ENCODE data around the gene CUL5.

CUL5 gene

DNA sequence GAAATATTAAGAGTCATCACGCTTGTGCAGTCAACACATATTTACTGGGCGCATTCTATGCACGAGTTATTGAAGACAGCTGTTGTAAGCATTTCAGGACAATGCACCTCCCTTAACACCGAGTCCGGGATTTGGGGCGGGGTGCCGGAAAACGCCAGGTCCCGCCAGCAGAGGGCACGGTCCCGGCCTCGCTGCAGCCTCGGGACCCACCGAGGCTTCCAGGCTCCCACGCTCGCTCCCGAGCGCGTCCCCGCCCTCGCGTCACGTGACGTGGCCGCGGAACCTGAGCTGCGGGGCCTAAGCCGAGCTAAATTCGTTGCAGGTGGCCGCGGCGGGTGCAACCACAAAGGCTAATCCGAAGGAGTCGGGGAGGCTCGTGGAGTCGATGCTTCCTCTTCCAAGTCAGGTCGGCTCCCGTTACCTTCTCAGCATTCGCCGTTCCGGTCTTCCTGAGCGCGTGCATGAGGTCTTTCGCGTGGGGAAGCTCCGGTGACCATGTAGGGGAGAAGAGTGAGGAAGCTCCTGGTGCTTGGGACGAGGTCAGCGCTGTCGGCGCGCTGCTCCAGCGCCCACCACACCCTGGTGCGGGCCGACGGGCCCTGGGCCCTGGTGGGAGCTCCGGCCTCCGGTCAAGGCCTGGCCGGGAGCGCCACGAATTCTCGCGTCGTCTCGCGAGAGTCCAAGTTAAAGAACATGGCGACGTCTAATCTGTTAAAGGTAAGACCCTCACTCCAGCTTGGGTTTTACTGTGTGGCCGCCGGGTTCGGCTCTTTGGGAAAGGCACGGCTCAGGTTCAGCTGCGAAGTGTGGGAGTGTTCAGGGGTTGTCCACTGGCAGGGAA, at the start of gene CUL5:
Gene CUL5, plus strand, starts transcription at position 243 of the 841 bp plus-strand sequence. Its CDS starts 451 bp downstream, at position 694.
- DNase-seq = peak; percentile 95

DNA sequence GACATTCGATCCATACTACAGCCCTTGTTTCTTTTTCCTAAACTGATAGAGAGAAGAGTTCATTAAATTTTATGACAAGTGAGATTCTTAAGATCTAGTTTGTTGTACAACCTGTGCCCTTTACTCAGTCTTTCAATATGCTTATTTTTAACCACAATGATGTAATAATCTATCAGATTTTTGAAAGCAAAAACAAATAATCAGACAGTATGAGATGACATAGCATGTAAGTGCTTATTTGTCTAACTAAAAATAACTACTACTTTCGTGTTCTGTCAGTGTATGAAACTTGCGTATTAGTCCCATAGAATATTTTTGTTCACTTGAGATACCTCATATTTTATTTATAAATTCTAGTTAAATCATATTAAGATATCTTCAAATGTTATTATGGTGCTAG, 47.2 kb upstream of the CUL5 start:
- DNase-seq = no peak

DNA sequence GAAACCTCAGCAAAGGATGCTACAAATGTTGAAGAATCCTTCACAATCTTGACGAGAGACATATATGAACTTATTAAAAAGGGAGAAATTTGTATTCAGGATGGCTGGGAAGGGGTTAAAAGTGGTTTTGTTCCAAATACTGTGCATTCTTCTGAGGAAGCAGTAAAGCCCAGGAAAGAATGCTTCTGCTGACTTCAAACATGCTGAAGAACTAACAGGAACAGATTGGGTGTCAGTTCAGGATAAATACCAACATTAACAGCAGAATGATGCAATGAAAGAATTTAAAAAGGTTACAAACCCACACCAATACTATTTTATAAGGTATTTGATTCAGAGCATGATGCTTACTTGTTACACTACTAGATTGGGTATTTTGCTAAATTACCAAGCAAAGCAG, 46.5 kb upstream of the CUL5 start:
- DNase-seq = no peak

DNA sequence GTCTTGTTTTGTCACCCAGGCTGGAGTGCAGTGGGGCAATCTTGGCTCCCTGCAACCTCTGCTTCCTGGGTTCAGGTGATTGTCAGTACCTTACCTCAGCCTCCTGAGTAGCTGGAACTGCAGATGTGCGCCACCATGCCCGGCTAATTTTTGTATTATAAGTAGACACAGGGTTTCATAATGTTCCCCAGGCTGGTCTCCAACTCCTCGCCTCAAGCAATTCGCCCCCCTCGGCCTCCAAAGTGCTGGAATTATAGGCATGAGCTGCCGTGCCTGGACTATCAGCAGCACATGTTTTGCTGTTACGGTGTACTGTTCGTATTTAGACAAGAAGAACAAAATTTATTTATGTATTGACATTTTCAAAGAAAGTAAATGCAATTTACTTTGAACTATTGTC, 45.6 kb upstream of the CUL5 start:
- no peak for DNase-seq

DNA sequence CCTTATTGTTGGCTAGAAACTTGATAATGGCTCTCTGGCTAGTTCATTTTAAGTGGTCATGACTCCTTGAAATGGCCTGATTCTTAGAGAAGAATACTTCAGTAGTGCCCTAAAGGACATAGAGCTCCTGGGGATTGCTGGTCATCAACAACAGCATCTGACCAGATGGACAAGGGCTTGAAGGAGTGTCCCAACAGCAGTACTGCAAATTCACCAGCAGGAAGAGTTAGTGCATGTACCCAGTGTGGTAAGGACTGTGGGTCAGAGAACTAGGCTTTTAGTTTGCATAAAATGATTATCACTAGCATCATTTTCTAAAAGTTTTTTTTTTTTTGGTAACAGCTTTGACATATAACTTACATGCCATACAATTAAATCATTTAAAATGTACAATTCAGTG, 39.5 kb upstream of the CUL5 start:
- no peak for DNase-seq

DNA sequence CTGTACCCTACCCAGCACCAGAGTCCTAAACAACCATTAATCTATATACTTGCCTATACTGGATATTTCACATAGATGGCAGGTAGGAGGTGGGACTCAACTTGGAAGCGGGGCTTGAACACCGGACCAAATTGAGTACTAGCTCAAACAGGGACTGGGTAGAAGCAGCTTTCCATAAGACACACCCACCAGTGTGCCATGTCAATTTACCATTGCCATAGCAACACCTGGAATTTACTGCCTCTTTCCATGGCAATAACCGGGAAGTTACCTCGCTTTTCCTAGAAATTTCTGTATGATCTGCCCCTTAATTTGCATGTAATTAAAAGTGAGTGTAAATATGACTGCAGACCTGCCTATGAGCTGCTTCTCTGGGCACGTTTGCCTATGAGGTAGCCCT, 38.6 kb upstream of the CUL5 start:
- peak; percentile 71 for DNase-seq

DNA sequence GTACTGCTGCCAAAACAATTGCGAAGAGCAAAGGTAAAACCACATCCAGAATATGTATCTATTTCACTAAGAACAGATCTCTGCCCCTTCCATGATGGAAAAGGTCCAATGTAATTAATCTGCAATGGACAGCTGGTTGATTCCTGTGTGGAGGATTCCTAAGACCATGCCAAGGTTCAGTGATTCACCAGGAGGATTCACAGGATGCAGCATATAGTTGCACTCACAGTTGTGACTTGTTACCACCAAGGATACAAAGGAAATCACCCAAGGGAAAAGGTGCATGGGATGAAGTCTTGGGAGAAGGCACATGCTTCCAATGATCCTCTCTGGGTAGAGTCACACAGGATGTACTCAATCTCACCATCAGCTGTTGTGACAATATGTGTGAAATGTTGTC, 35.1 kb upstream of the CUL5 start:
- no peak for DNase-seq

DNA sequence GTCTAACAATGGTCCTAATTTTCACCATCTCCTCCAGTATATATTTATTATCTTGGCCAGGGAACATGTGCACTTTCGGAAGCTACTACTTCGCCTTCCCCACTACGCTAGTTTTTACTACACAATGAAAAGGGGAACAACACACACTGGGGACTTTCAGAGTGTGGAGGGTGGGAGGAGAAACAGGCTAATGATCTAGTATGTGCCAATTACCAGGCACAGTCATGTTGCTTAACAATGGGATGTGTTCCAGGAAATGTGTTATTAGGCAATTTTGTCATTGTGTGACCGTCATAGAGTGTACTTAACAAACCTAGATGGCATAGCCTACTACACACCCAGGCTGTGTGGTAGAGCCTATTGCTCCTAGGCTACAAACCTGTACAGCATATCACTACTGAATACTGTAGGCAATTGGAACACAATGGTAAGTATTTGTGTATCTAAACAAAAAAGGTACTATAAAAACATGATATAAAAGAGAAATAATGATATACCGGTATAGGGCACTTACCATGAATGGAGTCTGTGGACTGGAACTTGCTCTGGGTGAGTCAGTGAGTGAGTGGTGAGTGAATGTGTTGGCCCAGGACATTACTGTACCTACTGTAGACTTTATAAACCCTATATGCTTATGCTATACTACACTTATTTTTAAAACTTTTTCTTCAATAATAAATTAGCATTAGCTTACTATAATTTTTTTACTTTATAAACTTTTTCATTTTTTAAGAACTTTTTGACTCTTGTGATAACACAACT, 20.1 kb upstream of the CUL5 start:
- no peak for DNase-seq

DNA sequence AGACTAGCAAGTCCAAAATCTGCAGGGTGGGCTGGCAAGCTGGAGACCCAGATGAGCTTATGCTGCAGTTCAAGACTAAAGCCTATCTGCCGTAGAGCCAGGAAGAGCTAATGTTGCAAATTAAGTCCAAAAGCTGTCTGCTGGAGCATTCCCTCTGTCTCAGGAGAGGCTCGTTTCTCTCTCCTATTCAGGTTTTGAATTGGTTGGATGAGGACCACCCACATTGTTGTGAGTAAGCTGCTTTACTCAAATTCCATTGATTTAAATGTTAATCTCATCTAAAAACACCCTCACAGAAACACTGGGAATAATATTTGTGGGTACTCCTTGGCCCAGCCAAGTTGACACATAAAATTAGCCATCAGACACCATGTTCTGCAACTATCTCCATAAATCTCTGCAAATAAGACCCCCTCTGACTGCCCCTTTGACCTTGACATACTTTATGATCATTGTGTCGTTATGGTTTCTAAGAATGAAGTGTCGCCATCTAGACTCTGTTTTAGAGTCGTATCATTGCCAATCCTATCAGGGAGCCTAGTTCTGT, 16.8 kb upstream of the CUL5 start:
- no peak for DNase-seq

DNA sequence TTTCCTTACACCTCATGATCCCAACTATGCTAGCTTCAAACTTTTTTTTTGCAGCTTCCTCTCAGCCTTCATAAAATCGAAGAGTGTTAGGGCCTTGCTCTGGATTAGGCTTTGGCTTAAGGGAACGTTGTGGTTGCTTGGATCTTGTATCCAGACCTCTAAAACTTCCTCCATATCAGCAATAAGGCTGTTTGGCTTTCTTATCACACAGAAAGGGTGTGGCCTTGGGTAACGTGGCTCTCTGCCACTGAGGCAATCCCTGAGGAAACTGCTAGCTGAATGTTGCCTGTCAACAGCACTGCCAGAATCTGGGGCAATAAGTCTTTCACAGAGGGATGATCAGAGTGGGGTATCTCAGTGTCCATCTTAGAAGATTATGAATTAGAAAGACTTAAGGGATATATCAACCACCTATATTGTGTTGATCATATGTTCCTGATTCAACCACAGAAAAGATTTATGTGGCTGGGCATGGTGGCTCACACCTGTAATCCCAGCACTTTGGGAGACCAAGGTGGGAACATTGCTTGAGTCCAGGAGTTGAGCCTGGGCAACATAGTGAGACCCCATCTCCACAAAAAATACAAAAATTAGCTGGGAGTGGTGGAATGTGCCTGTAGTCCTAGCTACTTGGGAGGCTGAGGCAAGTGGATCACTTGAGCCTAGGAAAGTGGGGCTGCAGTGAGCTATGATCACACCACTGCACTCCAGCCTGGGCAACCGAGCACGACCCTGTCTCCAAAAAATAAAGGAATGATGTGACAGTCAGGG, 12.5 kb upstream of the CUL5 start:
- no peak for DNase-seq

DNA sequence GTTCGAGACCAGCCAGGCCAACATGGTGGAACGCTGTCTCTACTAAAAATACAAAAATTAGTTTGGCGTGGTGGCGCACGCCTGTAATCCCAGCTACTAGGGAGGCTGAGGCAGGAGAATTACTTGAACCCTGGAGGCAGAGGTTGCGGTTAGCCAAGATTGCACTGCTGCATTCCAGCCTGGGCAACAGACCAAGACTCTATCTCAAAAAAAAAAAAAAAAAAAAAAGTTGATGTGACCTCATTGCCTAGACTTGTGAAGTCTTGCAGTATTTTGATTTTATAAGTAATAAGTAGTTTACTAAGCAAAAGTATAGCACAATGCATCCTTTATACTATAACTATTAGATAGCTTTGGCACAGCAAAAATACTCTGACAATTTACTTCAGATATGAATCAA, 9.9 kb upstream of the CUL5 start:
- no peak for DNase-seq

DNA sequence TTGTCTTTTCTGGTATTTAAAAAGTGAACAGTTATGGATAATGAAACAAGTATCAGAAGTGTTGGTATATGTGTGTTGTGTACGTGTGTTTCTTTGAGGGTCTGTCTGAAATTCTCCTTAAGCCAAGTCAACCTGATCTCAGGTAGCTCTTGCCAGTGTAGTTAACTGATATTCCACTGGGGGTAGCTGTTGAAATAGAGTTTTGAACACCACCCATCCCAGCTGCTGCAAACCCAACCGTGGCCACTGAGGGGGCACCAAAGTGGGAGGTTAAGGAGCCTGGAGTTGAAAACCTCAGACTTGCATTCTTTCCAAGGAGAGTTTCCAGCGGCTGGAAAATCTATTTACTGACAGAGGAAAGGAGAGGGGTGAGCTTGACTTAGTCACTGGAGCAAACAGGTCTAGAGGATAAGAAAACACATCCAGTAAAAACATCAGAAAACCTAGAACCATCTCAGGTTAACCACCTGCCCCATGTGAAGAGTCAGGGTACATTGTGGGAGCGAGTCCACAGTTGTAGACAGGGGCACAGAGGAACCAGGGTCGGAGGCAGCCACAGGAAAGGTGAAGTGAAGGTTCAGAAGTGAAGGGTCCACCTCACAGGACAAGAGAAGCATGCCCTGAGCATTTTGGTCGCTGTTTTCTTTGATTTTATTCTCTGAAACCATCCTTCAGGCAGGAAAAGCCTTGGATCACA, 8.8 kb upstream of the CUL5 start:
- peak; percentile 50 for DNase-seq

DNA sequence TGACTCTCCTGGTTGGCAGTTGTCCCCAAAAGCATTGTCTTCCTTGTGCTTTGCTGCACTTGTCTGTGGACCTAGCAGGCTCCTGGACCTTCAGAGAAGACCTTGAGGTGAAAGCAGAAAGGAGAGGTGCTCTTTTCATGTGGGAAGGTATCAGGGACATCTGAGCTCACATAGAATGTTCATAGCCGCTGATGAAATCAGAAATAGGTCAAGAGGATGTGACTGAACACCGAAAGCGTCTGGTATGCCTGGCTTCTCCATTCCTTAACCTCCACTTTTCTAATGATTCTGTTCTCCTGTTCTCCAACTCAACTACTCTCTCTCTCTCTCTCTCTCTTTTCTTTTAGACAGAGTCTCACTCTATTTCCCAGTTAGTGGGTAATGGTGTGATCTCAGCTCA, 6.2 kb upstream of the CUL5 start:
- DNase-seq = no peak

DNA sequence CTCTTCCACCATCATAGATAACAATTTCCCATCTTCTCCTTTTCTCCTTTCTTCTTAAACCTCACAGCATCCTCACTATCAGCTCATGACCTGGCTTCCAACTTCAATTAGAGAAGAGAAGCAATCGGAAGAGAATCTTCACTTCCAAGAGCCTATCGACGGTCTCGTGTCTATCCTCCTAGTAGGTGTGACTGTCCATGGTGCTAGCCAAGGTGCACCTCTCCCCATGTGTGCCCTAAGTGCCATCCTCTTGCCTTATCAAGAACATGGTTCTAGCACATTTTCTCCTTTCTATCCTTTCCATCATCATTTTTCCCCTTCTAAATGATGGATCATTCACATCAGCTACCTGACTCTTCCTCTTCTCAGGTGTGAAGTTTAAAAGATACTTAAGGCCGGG, 5.1 kb upstream of the CUL5 start:
- no peak for DNase-seq

DNA sequence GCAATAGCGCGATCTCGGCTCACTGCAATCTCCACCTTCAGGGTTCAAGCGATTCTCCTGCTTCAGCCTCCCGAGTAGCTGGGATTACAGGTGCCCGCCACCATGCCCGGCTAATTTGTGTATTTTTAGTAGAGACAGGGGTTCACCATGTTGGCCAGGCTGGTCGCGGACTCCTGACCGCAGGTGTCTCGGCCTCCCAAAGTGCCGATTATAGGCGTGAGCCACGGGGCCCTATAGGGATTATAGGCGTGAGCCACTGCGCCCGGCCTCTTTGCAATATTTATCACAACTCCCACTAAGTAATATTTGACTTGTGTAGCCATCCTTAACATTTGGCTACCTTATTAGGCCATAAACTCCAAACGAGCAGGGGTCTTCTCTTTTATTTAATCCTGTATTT, 879 bp upstream of the CUL5 start:
- no peak for DNase-seq

DNA sequence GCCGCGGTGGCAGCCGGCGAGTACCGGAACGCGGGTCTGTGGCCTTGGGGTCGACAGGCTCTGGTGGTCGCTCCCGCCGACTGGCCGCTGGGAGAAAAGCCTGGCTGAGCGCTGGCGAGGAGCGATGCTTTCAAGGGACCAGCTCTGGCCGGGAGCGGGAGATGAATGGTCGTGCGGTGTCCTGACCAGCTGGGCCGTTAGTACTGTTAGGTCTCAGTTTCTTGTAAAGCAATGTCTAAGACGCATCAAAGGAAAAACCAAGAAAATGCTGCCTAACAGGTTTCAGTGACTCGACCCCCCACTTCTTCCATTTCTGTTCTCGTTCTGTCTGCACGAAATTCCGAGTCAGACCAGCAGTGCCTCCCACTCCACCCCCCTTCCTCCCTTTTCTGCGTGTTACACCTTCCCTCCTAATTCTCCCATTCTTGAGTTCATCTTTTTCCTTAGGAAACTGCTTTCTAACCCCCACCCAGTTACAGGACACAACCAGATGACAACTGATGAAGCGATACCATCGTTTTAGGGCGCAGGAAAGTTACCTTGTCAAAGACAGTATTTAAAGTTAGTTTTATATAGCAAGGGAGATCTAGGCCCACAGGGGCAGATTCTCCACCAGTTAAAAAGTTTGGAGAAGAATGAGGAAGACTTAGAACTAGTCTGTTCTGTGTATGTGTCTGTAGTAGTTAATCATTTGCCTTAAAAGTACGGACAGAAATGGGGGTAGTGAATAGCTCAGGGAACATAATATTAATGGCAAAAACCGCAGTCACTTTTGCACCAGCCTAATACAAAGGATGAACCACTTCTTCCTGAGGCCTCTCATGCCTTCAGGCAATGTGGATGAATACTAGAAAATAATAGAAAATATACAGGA, 1.0 kb downstream of the CUL5 start:
- DNase-seq = peak; percentile 61

DNA sequence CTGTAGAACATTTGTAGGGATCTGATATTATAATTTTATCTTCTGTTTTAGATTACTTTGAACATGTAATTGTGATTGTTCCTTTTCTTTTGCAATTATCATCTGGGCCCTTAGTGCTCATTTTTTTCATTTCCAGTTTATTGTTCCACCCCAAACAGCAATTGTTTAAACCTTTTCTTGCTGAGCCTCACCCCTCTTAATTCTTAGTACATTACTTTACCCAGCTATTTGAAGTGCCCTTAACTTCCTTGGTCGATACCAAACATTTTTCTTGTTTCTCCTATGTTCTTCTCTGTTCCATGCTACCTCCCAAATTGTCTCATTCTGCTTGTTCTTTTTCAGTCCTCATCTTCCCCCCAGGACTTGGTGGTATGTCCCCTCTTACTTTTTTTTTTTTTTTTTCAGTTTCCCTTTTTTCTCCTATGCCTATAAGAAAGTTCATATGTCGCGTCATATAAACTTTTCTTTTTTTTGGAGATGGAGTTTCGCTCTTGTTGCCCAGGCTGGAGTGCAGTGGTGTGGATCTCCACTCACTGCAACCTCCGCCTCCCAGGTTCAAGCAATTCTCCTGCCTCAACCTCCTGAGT, 3.5 kb downstream of the CUL5 start:
- DNase-seq = no peak

DNA sequence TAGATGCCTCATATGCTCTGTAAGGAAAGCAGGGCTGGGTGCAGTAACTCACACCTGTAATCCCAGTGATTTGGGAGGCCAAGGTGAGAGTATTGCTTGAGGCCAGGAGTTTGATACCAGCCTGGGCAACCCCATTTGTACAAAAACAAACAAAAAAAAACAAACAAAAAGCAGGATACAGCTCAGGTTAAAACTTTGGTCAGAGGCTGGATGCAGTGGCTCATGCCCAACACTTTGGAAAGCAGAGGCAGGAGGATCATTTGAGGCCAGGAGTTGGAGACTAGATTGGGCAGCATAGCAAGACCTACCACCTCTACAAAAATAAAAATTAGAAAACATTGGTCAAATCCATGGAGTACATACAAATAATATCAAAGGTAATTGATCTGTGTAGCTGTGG, 7.9 kb downstream of the CUL5 start:
- no peak for DNase-seq

DNA sequence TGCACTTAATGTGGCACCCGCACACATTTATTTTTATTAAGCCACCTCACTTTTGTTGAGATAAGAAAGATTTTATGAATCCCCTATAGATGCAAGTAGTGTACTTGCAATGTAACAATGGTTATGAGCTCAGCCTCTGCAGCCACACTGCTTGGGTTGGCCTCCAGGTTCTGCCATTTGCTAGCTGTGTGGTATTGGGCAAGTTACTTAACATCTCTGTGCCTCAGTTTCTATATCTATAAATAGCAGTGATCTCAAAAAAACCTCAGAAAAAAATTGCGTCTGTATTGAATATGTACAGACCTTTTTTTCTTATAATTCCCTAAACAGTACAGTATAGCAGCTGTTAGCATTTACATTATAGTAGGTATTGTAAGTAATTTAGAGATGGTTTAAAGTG, 10.0 kb downstream of the CUL5 start:
- DNase-seq = no peak

DNA sequence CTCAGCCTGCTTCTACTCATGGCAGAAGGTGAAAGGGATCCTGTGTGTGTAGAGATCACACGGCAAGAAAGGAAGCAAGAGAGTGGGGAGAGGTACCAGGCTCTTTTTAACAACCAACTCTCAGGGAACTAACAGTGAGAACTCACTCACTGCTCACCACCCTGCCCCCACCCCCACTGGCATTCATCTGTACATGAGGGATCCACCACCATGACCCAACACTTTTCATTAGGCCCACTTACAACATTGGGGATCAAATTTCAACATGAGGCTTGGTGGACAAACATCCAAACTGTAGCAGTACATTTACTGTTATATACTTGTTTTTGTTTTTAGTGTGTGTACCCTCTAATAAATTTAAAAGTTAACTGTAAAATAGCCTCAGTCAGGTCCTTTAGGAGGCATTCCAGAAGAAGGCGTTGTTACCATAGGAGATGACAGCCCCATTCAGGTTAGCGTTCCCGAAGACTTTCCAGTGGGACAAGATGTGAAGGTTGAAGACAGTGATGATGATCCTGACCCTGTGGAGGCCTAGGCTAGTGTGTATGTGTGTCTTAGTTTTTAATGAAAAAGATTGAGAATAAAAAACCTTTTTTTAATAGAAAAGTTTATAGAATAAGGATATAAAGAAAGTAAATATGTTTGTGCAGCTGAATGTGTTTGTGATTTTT, 11.3 kb downstream of the CUL5 start:
- no peak for DNase-seq

Measured in NCI-H526 treated with DMSO at 0.1 percent for 48 hours (cell line).